A549 (cell line): ENCODE results near the gene FOS. TPM values are rescaled to one million over a fixed set of nuclear protein-coding genes. Genes with fewer than 3 reads are reported as not detected.

Experiments
- ATAC-seq, 2 experiments: fragments of 200-7000 bp in 1 of 2; fragments of >200 bp in 1 of 2; cut with Nextera tagmentation in 1 of 2; cut with Tn5 transposase in 1 of 2; 3 replicates each; pipeline versions ENCODE4 v1.8.0 to v1.9.1; 2018 to 2020; ENCODE audit warnings: mild to moderate bottlenecking in 1 of 2, moderate library complexity in 1 of 2
- CTCF ChIA-PET: fragments of 300-600 bp; sonication (Branson Sonifier 250); formaldehyde crosslinking; extraction: SDS; loops from one replicate; lab custom pipeline; 2021; ENCODE audit warnings: antibody characterized with exemption, inconsistent platforms; lab: Yijun Ruan, JAX
- POLR2A ChIA-PET: fragments of 350-600 bp; formaldehyde crosslinking; extraction: SDS; loops from one replicate; lab custom pipeline; 2021; ENCODE audit warnings: antibody characterized with exemption, inconsistent platforms; lab: Yijun Ruan, JAX
- DNase-seq, 2 experiments: peaks; one replicate each; pipeline versions ENCODE4 v3.0.0 to v3.0.0-alpha.2; 2011 to 2016; ENCODE audit warnings: low read depth in 1 of 2, low spot score in 1 of 2
- FAIRE-seq: peaks from 2 replicates; lab custom pipeline; 2011; peaks lifted over from hg19 to GRCh38; lab: Jason Lieb, UNC
- H3K27ac ChIP-seq, 2 experiments: fragments of >200 bp; sonication (Bioruptor Twin); formaldehyde crosslinking; 3 replicates each; pipeline ENCODE4 v1.5.1; 2016 to 2017
- H3K4me1 ChIP-seq: fragments of >200 bp; sonication (Bioruptor Twin); formaldehyde crosslinking; 3 replicates; pipeline ENCODE4 v1.6.1; 2016
- H3K4me2 ChIP-seq: fragments of >200 bp; sonication (Bioruptor Twin); formaldehyde crosslinking; 3 replicates; pipeline ENCODE4 v1.6.1; 2016
- H3K4me3 ChIP-seq: fragments of >200 bp; sonication (Bioruptor Twin); formaldehyde crosslinking; 3 replicates; pipeline ENCODE4 v1.5.1; 2016
- H3K9me3 ChIP-seq: fragments of >200 bp; sonication (Bioruptor Twin); formaldehyde crosslinking; 3 replicates; pipeline ENCODE4 v1.6.1; 2016
- CTCF ChIP-seq: fragments of >200 bp; sonication (Bioruptor Twin); formaldehyde crosslinking; IDR thresholded peaks from 3 replicates; pipeline ENCODE4 v1.5.1; 2016
- EHF ChIP-seq: fragments of 250-450 bp; sonication (Bioruptor Pico); IDR thresholded peaks from 2 replicates; pipeline ENCODE4 v1.5.0; 2020; ENCODE audit warnings: mild to moderate bottlenecking
- EHMT2 ChIP-seq: fragments of 200-600 bp; sonication (generic); IDR thresholded peaks from 2 replicates; pipeline ENCODE4 v1.6.1; 2016; ENCODE audit warnings: antibody characterized with exemption, low read depth, mild to moderate bottlenecking, moderate library complexity
- ELK1 ChIP-seq: fragments of 150-350 bp; IDR thresholded peaks from 2 replicates; pipeline ENCODE4 v1.6.1; 2014; ENCODE audit warnings: low read depth, mild to moderate bottlenecking, low read length
- FOSL2 ChIP-seq, 2 experiments: fragments of 450-650 bp in 1 of 2; fragments of >200 bp in 1 of 2; sonication (Bioruptor Twin) in 1 of 2; formaldehyde crosslinking; IDR thresholded peaks; 2 replicates each; pipeline versions ENCODE4 v1.5.0 to v1.6.1; 2016 to 2020; ENCODE audit warnings: mild to moderate bottlenecking in 1 of 2, moderate library complexity in 1 of 2
- FOXS1 ChIP-seq: fragments of 250-450 bp; sonication (Bioruptor Pico); IDR thresholded peaks from 2 replicates; pipeline ENCODE4 v1.5.0; 2020; ENCODE audit warnings: mild to moderate bottlenecking, moderate library complexity
- GATA3 ChIP-seq: IDR thresholded peaks from 2 replicates; pipeline ENCODE4 v1.6.1; 2012; ENCODE audit warnings: borderline replicate concordance
- HMGXB4 ChIP-seq: fragments of 250-450 bp; sonication (Bioruptor Pico); IDR thresholded peaks from 2 replicates; pipeline ENCODE4 v1.5.0; 2021; ENCODE audit warnings: mild to moderate bottlenecking, moderate library complexity, borderline replicate concordance
- HOXA7 ChIP-seq: fragments of 250-450 bp; sonication (Bioruptor Pico); IDR thresholded peaks from 2 replicates; pipeline ENCODE4 v1.5.0; 2020; ENCODE audit warnings: mild to moderate bottlenecking, moderate library complexity
- HOXB13 ChIP-seq: fragments of 250-450 bp; sonication (Bioruptor Pico); IDR thresholded peaks from 2 replicates; pipeline ENCODE4 v1.5.0; 2020; ENCODE audit warnings: low read depth, mild to moderate bottlenecking, moderate library complexity
- KDM1A ChIP-seq: fragments of 200-600 bp; sonication (generic); IDR thresholded peaks from 2 replicates; pipeline ENCODE4 v1.6.1; 2016; ENCODE audit warnings: low read depth, mild to moderate bottlenecking
- MAX ChIP-seq: IDR thresholded peaks from 2 replicates; pipeline ENCODE4 v1.6.1; 2012
- MAZ ChIP-seq: fragments of 150-350 bp; IDR thresholded peaks from 2 replicates; pipeline ENCODE4 v1.6.1; 2014; ENCODE audit warnings: antibody characterized with exemption, low read depth, low read length, borderline replicate concordance
- MYC ChIP-seq: IDR thresholded peaks from 2 replicates; pipeline ENCODE4 v1.6.1; 2012; ENCODE audit warnings: mild to moderate bottlenecking, inconsistent platforms, low read length, improper control_type of control experiment, borderline replicate concordance
- PHF8 ChIP-seq: fragments of 200-600 bp; sonication (generic); IDR thresholded peaks from 2 replicates; pipeline ENCODE4 v1.6.1; 2016; ENCODE audit warnings: low read depth, mild to moderate bottlenecking, antibody characterized with exemption, moderate library complexity, borderline replicate concordance
- POLR2AphosphoS2 ChIP-seq: conservative IDR thresholded peaks from 2 replicates; pipeline ENCODE4 v1.6.1; 2012; ENCODE audit warnings: low read length, improper control_type of control experiment, inconsistent platforms
- TFCP2L1 ChIP-seq: fragments of 250-450 bp; sonication (Bioruptor Pico); IDR thresholded peaks from 2 replicates; pipeline ENCODE4 v1.5.0; 2021; ENCODE audit warnings: mild to moderate bottlenecking
- USF2 ChIP-seq: fragments of 450-650 bp; IDR thresholded peaks from 2 replicates; pipeline ENCODE4 v1.6.1; 2014; ENCODE audit warnings: antibody characterized with exemption
- ZFP36 ChIP-seq: fragments of 450-650 bp; IDR thresholded peaks from 2 replicates; pipeline ENCODE4 v1.6.1; 2014; ENCODE audit warnings: borderline replicate concordance; ENCODE audit not compliant: partially characterized antibody
- ZSCAN20 ChIP-seq: fragments of 250-450 bp; sonication (Bioruptor Pico); IDR thresholded peaks from 2 replicates; pipeline ENCODE4 v1.8.0; 2022; ENCODE audit warnings: mild to moderate bottlenecking, moderate library complexity
- WGBS: methylation state at CpG from one replicate; pipeline ENCODE4 v1.1.6; 2017; ENCODE audit errors: missing lambda C conversion rate; 5-methylcytosine and 5-hydroxymethylcytosine counted together
- polyA plus RNA-seq, 4 experiments: library from polyadenylated mRNA; depleted of rRNA in 3 of 4; stranded (reverse); fragments of >200 nt; fragmentation: RNase III in 1 of 4; extraction: RNeasy Plus Mini Kit Qiagen cat#74134 plus additional on column Dnase treatment in 1 of 4; gene quantifications; 2 replicates in 3 of 4; 3 replicates in 1 of 4; pipeline ENCODE4 v1.2.3, GENCODE V29; 2011 to 2017

Gene FOS
- polyA plus RNA-seq, 2 of the 4 experiments (the other 2 are of a cell fraction): 4.2 to 256 TPM

- Histone ChIP-seq H3K4me2 (no peak overlapping the region), H3K4me1 (peaks cover 8% of the 10 kb centered on the region), H3K27ac (no peak overlapping the region), H3K4me3 (no peak overlapping the region), H3K9me3 (no peaks in the 10 kb centered on the region)
- 73% methylated on average over 12 of the region's 12 CpGs for WGBS
- ChIA-PET CTCF (interaction anchor here (1.0 to 2.5 kb wide), 4 partner anchors 10 to 61 kb away, joined by 3 to 8 read pairs (median 4); no protein-coding TSS in a partner anchor), POLR2A (no interaction called here)
- FAIRE-seq (no peak), DNase-seq (no peak), ATAC-seq (no peak; a peak in 1 of 6 replicates)
- TF ChIP-seq ZSCAN20 (CRISPR knock-in tag): no peak
- no peak for TF ChIP-seq ELK1
- no peak for TF ChIP-seq HMGXB4 (CRISPR knock-in tag)
- no peak for TF ChIP-seq USF2
- TF ChIP-seq GATA3: no peak
These were observed 35.9 kb upstream of the FOS start for GRCh38 chr14:75242546-75243273.

- DNase-seq (no peak), ATAC-seq (no peak), FAIRE-seq (no peak)
- ChIA-PET CTCF (no interaction called here), POLR2A (interaction anchor here (0.9 kb wide), 1 partner anchor 15 kb away, joined by 3 read pairs; no protein-coding TSS in a partner anchor)
- H3K27ac ChIP-seq: no peak overlapping the region
- peaks cover 3% of the 10 kb centered on the region for H3K4me1 ChIP-seq
- TF ChIP-seq HOXB13 (CRISPR knock-in tag): no peak
- TF ChIP-seq PHF8: no peak
- no peak for TF ChIP-seq TFCP2L1 (CRISPR knock-in tag)
- no peak for TF ChIP-seq KDM1A
- TF ChIP-seq EHMT2: no peak
- no peak for TF ChIP-seq MAZ
- TF ChIP-seq FOXS1 (CRISPR knock-in tag): no peak
- no peak for TF ChIP-seq EHF (CRISPR knock-in tag)
- TF ChIP-seq MYC: no peak
- no peak for TF ChIP-seq CTCF
- no peak for TF ChIP-seq MAX
- no peak for TF ChIP-seq HOXA7 (CRISPR knock-in tag)
- TF ChIP-seq FOSL2 (IDR thresholded peaks at IDR 0.05): no peak
- TF ChIP-seq FOSL2 (CRISPR knock-in tag; IDR thresholded peaks at IDR 0.05): no peak
- no peak for TF ChIP-seq POLR2AphosphoS2
- TF ChIP-seq ZFP36: no peak
- WGBS: 78% methylated on average over 5 of the region's 5 CpGs
- H3K4me2 ChIP-seq: no peak overlapping the region
- H3K9me3 ChIP-seq: no peaks in the 10 kb centered on the region
- H3K4me3 ChIP-seq: no peak overlapping the region
These were observed 34.5 kb upstream of the FOS start for GRCh38 chr14:75244121-75244520.
